Measurements from ENCODE around the gene WBP1L. TPM values are rescaled to one million over a fixed set of nuclear protein-coding genes. Genes with fewer than 3 reads are reported as not detected.

Gene WBP1L
- total and polyA plus RNA-seq, 2 of the 13 experiments (the other 11 are each of a cell fraction or from before 2014, with no cell fraction given), result 8.3 to 12.3 TPM

DNA sequence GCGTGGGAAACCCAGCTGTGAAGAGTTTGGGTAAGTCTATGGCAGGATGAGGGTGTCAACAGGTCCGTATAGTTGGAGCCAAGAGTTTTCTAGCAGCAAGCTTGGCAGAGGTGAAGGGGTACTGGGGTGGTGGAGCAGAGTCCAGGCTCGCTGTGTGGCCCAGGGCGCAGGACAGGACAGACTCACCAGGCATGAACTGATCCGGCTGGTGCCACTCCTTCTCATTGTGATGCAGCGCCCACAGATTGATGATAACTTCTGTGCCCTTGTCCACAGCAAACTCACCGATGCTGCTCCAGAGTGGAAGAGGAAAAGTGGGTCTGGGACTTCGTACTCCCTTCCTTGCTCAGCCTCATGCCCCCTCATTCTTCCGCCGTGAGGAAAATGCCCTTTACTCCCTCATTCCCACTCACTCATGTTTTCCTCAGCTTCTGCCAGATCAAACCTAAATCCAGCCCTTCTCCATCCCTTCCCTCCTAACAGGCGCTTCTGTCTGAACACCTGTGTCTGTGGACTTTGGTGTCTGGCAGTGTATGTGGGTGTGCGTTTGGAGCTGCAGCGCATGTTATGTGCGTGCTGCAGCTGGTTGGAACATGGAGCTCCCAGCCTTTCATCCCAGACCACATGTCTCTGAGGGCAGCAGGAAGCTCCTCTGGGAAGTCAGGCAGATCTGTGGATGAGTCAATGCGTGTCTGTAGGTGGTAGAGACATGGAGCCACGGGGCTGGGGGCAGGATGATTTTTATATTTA is 87.7 kb downstream of the WBP1L start (continued):
- TF ChIP-seq, protein P1, sequence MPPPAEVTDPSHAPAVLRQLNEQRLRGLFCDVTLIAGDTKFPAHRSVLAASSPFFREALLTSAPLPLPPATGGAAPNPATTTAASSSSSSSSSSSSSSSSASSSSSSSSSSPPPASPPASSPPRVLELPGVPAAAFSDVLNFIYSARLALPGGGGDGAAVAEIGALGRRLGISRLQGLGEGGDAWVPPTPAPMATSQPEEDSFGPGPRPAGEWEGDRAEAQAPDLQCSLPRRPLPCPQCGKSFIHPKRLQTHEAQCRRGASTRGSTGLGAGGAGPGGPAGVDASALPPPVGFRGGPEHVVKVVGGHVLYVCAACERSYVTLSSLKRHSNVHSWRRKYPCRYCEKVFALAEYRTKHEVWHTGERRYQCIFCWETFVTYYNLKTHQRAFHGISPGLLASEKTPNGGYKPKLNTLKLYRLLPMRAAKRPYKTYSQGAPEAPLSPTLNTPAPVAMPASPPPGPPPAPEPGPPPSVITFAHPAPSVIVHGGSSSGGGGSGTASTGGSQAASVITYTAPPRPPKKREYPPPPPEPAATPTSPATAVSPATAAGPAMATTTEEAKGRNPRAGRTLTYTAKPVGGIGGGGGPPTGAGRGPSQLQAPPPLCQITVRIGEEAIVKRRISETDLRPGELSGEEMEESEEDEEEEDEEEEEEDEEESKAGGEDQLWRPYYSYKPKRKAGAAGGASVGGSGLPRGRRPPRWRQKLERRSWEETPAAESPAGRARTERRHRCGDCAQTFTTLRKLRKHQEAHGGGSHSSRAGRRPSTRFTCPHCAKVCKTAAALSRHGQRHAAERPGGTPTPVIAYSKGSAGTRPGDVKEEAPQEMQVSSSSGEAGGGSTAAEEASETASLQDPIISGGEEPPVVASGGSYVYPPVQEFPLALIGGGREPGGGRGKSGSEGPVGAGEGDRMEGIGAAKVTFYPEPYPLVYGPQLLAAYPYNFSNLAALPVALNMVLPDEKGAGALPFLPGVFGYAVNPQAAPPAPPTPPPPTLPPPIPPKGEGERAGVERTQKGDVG (CRISPR knock-in tag; IDR thresholded peaks at IDR 0.05; ENCODE audit: borderline replicate concordance), result no peak
- TF ChIP-seq SAP130 (CRISPR knock-in tag; IDR thresholded peaks at IDR 0.05; ENCODE audit: low read depth), result peak; percentile 55; the same call in 1 of the 2 replicates
- TF ChIP-seq, protein P2, sequence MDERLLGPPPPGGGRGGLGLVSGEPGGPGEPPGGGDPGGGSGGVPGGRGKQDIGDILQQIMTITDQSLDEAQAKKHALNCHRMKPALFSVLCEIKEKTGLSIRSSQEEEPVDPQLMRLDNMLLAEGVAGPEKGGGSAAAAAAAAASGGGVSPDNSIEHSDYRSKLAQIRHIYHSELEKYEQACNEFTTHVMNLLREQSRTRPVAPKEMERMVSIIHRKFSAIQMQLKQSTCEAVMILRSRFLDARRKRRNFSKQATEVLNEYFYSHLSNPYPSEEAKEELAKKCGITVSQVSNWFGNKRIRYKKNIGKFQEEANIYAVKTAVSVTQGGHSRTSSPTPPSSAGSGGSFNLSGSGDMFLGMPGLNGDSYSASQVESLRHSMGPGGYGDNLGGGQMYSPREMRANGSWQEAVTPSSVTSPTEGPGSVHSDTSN (CRISPR knock-in tag; IDR thresholded peaks at IDR 0.05), result no peak
- no peak for TF ChIP-seq RBM22 (optimal IDR thresholded peaks at IDR 0.05; ENCODE audit: low read length)
- TF ChIP-seq ZFP36L1 (CRISPR knock-in tag; IDR thresholded peaks at IDR 0.05), result peak; percentile 43; the same call in 1 of the 2 replicates
- peak; percentile 41; the same call in 1 of the 2 replicates for TF ChIP-seq MED1 (CRISPR knock-in tag; IDR thresholded peaks at IDR 0.05)
- TF ChIP-seq ZNF326 (CRISPR knock-in tag; IDR thresholded peaks at IDR 0.05; ENCODE audit: borderline replicate concordance), result no peak
- no peak for TF ChIP-seq SRSF4 (IDR thresholded peaks at IDR 0.05; ENCODE audit: low read depth, low read length, poor library complexity, severe bottlenecking)
- TF ChIP-seq, protein P3, sequence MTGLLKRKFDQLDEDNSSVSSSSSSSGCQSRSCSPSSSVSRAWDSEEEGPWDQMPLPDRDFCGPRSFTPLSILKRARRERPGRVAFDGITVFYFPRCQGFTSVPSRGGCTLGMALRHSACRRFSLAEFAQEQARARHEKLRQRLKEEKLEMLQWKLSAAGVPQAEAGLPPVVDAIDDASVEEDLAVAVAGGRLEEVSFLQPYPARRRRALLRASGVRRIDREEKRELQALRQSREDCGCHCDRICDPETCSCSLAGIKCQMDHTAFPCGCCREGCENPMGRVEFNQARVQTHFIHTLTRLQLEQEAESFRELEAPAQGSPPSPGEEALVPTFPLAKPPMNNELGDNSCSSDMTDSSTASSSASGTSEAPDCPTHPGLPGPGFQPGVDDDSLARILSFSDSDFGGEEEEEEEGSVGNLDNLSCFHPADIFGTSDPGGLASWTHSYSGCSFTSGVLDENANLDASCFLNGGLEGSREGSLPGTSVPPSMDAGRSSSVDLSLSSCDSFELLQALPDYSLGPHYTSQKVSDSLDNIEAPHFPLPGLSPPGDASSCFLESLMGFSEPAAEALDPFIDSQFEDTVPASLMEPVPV (CRISPR knock-in tag; IDR thresholded peaks at IDR 0.05), result no peak
- 0 out of 2 replicates have a peak, but pooled peaks have one; percentile 17 for TF ChIP-seq GATAD1 (CRISPR knock-in tag; IDR thresholded peaks at IDR 0.05)
- no peak for TF ChIP-seq RBFOX2 (IDR thresholded peaks at IDR 0.05; ENCODE audit: low read depth, low read length)
- TF ChIP-seq, protein P4, sequence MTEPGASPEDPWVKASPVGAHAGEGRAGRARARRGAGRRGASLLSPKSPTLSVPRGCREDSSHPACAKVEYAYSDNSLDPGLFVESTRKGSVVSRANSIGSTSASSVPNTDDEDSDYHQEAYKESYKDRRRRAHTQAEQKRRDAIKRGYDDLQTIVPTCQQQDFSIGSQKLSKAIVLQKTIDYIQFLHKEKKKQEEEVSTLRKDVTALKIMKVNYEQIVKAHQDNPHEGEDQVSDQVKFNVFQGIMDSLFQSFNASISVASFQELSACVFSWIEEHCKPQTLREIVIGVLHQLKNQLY (CRISPR knock-in tag; IDR thresholded peaks at IDR 0.05), result 0 out of 2 replicates have a peak, but pooled peaks have one; percentile 29
- TF ChIP-seq SKI (IDR thresholded peaks at IDR 0.05; ENCODE audit: partially characterized antibody), result peak; percentile 15
- peak; percentile 52; the same call in 1 of the 2 replicates for TF ChIP-seq FOXC1 (CRISPR knock-in tag; IDR thresholded peaks at IDR 0.05; ENCODE audit: borderline replicate concordance)
- TF ChIP-seq SMAD1 (CRISPR knock-in tag; IDR thresholded peaks at IDR 0.05; ENCODE audit: borderline replicate concordance, low read depth), result no peak
- TF ChIP-seq, protein P5, sequence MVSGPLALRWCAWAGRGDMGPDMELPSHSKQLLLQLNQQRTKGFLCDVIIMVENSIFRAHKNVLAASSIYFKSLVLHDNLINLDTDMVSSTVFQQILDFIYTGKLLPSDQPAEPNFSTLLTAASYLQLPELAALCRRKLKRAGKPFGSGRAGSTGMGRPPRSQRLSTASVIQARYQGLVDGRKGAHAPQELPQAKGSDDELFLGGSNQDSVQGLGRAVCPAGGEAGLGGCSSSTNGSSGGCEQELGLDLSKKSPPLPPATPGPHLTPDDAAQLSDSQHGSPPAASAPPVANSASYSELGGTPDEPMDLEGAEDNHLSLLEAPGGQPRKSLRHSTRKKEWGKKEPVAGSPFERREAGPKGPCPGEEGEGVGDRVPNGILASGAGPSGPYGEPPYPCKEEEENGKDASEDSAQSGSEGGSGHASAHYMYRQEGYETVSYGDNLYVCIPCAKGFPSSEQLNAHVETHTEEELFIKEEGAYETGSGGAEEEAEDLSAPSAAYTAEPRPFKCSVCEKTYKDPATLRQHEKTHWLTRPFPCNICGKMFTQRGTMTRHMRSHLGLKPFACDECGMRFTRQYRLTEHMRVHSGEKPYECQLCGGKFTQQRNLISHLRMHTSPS (CRISPR knock-in tag; IDR thresholded peaks at IDR 0.05; ENCODE audit: low read depth), result 0 out of 2 replicates have a peak, but pooled peaks have one; percentile 7
- TF ChIP-seq ZNF12 (CRISPR knock-in tag; IDR thresholded peaks at IDR 0.05), result no peak
